ENCODE data around the gene SMOC1. TPM values are rescaled to one million over a fixed set of nuclear protein-coding genes. Genes with fewer than 3 reads are reported as not detected.

The SMOC1 gene
- 6.0 and 10.9 TPM in 2 replicates for polyA plus RNA-seq (2014; cell fraction: cytosol; rRNA removed)
- polyA plus RNA-seq (2014; cell fraction: nucleus; rRNA removed): 4.2 and 6.4 TPM in 2 replicates

- DNase-seq (ENCODE audit: low spot score): peak; percentile 88
Observed at GRCh38 chr14:69879175-69880043, at the start of gene SMOC1. TSS of gene SMOC1 (plus strand) at chr14:69879416. CDS start at chr14:69879679, 263 bp downstream.

- DNase-seq (ENCODE audit: low spot score): no peak
Observed at GRCh38 chr14:69838881-69839416, 40.3 kb upstream of the SMOC1 start.

GRCh38 chr14:69839661-69840060 is 39.6 kb upstream of the SMOC1 start:
- DNase-seq (ENCODE audit: low spot score): no peak

GRCh38 chr14:69841656-69842055 is 37.6 kb upstream of the SMOC1 start:
- DNase-seq (ENCODE audit: low spot score): no peak

GRCh38 chr14:69842686-69843420 is 36.4 kb upstream of the SMOC1 start:
- peak; percentile 82 for DNase-seq (ENCODE audit: low spot score)

GRCh38 chr14:69844171-69844570 is 35.0 kb upstream of the SMOC1 start:
- no peak for DNase-seq (ENCODE audit: low spot score)

GRCh38 chr14:69845050-69845581 is 34.1 kb upstream of the SMOC1 start:
- no peak for DNase-seq (ENCODE audit: low spot score)

- DNase-seq (ENCODE audit: low spot score): no peak
Observed at GRCh38 chr14:69845787-69846186, 33.4 kb upstream of the SMOC1 start.

- DNase-seq (ENCODE audit: low spot score): no peak
Observed at GRCh38 chr14:69848156-69848555, 31.1 kb upstream of the SMOC1 start.

GRCh38 chr14:69848903-69849391 is 30.3 kb upstream of the SMOC1 start:
- no peak for DNase-seq (ENCODE audit: low spot score)

- peak; percentile 51 for DNase-seq (ENCODE audit: low spot score)
Observed at GRCh38 chr14:69850086-69850735, 29.0 kb upstream of the SMOC1 start.

GRCh38 chr14:69850736-69851112 is 28.5 kb upstream of the SMOC1 start:
- DNase-seq (ENCODE audit: low spot score): no peak

GRCh38 chr14:69852531-69853321 is 26.5 kb upstream of the SMOC1 start:
- DNase-seq (ENCODE audit: low spot score): no peak

- no peak for DNase-seq (ENCODE audit: low spot score)
Observed at GRCh38 chr14:69853774-69854173, 25.4 kb upstream of the SMOC1 start.

GRCh38 chr14:69854598-69854997 is 24.6 kb upstream of the SMOC1 start:
- DNase-seq (ENCODE audit: low spot score): no peak

- DNase-seq (ENCODE audit: low spot score): no peak
Observed at GRCh38 chr14:69855180-69855832, 23.9 kb upstream of the SMOC1 start.

- DNase-seq (ENCODE audit: low spot score): no peak
Observed at GRCh38 chr14:69858801-69859200, 20.4 kb upstream of the SMOC1 start.

- DNase-seq (ENCODE audit: low spot score): no peak
Observed at GRCh38 chr14:69859591-69859990, 19.6 kb upstream of the SMOC1 start.

- no peak for DNase-seq (ENCODE audit: low spot score)
Observed at GRCh38 chr14:69860221-69860620, 19.0 kb upstream of the SMOC1 start.

- DNase-seq (ENCODE audit: low spot score): no peak
Observed at GRCh38 chr14:69861025-69861569, 18.1 kb upstream of the SMOC1 start.

Data from SK-N-DZ (cell line).